GM15510 (cell line): ENCODE results near the gene HMGXB3.

ENCODE experiments used
- POLR2A ChIP-seq: IDR thresholded peaks from 3 replicates; pipeline ENCODE4 v1.6.1; 2011; ENCODE audit warnings: borderline replicate concordance; ENCODE audit not compliant: insufficient read length; ENCODE audit errors: extremely low read depth

Gene HMGXB3

DNA sequence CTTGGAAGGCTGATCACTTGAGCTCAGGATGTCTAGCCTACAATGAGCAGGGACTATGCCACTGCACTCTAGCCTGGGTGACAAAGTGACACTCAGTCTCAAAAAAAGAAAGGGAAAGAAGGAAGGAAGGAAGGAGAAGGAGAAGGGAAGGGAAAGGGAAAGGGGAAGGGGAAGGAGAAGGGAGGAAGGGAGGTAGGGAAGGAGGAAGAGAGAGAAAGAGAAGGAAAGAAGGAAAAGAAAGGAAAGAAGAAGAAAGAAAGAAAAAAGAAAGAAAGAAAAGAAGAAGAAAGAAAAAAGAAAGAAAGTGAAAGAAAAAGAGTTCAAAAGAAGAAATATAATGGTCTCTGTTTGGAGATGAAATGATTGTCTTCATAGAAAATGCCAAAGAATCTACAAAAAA lies 96.6 kb downstream of the HMGXB3 start:
- TF ChIP-seq POLR2A: no peak

DNA sequence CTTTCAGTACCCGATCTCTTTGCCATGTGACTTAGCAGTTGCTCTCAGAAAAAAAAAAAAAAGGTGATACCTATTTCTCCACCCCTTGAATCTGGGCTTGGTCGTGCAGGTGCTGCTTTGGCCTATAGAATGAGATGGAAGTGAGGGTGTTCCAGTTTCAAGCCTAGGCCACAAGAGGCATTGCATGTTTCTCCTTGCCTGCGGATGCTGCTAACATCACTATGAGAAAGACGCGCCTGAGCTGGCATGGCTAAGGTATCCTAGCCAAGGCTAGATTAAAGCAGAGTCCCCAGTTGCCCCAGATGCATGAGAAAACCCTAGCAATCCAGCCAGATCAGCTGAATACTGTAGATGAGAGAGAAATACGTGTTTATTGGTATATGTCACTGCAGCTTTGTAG lies 100.5 kb downstream of the HMGXB3 start:
- no peak for TF ChIP-seq POLR2A
